ENCODE data around the gene PKDCC.

Gene PKDCC, protein sequence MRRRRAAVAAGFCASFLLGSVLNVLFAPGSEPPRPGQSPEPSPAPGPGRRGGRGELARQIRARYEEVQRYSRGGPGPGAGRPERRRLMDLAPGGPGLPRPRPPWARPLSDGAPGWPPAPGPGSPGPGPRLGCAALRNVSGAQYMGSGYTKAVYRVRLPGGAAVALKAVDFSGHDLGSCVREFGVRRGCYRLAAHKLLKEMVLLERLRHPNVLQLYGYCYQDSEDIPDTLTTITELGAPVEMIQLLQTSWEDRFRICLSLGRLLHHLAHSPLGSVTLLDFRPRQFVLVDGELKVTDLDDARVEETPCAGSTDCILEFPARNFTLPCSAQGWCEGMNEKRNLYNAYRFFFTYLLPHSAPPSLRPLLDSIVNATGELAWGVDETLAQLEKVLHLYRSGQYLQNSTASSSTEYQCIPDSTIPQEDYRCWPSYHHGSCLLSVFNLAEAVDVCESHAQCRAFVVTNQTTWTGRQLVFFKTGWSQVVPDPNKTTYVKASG

DNA sequence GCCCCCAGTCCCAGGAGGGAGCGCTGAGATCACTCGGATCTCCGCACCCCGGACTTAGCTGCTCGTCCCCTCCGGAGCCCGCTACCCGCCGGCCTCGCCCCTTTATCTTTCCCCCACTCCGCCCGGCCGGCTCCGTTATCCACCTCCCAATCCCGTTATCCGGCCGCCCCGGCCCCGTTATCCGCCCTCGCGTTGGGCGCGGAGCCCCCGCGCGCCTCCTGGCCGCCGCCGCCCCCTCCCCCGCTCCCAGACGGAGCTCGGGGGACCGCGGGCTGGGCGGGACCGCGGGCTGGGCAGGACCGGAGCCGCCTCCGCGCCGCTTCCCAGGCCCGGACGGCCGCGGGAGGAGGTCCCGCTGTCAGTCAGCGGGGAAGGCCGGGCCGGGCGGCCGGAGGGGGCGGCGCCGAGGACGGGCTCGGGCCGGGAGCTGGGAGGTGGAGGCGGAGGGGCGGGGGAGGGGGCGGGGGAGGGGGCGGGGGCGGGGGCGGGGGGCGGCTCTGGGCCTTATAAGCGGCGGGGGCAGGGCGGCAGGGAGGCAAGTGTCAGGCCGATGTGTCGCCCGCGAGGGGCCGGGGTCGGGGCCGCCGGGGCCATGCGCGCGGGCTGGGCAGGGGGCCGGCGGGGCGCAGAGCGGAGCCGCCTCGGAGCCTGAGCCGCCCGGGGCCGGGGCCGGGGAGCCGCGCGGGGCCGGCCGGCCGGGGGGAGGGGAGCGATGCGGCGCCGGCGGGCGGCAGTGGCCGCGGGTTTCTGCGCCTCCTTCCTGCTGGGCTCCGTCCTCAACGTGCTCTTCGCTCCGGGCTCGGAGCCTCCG lies at the start of gene PKDCC:
PKDCC (plus strand) TSS at position 534 of the 811 bp plus-strand sequence; CDS start at position 713, 179 bp downstream.
- no peak for DNase-seq

- DNase-seq, result no peak
These were observed 49.4 kb upstream of the PKDCC start for GRCh38 chr2:41998186-41999127.

GRCh38 chr2:41999128-41999480 lies 48.7 kb upstream of the PKDCC start:
- no peak for DNase-seq

DNA sequence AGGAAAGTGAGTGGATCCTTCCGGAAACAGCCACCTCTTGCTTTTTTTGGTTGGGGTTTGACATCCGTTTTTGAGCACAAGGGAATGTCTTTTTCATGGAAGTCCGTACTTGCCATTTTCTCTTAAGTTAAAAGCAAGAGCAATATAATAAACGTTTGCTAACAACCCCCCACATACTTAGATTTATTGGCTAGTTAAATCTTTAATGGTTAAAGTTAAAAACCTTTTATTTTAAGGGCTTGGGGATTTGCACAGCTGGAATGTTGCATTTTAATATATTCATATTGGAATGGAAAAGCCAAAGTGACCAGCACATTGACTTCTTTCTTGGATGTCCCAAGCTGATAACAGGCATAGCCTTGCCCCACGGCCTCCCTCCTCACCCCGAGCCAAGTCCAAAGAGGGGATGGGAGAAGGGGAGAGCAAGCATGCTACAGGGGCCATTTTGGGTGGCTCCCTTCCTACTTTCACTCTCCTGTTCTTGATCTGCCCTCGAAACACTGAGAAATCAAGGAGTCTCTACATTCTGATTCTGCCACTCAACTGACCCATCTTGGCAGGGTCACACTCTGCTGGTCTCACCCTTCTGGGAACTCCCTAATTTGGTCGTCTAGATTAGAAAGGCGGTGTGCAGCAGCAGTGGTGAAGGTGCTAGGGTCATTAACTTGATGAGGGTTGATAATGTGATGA lies 48.1 kb upstream of the PKDCC start:
- DNase-seq, result no peak

DNA sequence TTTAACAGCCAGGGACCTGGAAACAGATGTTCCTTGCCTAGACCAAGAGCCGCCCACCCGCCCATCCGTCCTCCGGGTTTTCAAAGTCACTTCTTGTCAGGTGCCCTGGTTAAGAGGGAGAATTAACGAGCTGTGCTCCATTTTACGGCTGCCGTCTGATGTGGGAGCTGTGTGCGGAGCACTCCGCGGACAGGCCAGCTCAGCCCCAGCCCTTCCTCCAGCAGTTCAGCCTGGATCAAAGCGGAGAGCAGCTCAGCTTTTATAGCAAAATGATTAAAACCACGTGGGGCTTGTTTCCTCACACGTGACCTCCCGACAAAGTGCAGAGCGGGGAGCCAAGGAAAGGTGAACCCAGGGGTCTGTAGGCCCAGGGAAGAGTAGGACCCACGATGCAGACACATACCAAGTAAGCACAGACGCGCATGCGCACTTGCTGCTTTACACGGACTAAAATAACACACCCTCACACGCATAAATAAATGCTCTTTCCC lies 46.1 kb upstream of the PKDCC start:
- DNase-seq, result no peak

DNA sequence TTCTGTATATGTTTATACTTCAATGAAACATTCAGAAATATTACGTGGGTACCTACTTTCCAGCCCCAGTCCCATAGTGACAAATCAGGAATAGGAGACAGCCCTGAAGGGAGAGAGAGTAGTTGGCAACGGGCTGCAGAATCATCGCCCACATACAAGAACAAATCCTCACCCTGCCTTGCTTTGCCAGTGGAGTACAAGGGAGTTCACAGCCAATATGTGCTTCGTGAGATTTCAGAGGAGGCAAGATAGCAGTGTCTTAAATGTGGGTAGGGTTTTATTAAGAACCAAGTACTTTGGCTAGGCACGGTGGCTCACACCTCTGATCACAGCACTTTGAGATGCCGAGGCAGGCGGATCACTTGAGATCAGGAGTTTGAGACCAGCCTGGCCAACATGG lies 40.3 kb upstream of the PKDCC start:
- no peak for DNase-seq

- DNase-seq, result no peak
These were observed 39.4 kb upstream of the PKDCC start for GRCh38 chr2:42008241-42008921.

DNA sequence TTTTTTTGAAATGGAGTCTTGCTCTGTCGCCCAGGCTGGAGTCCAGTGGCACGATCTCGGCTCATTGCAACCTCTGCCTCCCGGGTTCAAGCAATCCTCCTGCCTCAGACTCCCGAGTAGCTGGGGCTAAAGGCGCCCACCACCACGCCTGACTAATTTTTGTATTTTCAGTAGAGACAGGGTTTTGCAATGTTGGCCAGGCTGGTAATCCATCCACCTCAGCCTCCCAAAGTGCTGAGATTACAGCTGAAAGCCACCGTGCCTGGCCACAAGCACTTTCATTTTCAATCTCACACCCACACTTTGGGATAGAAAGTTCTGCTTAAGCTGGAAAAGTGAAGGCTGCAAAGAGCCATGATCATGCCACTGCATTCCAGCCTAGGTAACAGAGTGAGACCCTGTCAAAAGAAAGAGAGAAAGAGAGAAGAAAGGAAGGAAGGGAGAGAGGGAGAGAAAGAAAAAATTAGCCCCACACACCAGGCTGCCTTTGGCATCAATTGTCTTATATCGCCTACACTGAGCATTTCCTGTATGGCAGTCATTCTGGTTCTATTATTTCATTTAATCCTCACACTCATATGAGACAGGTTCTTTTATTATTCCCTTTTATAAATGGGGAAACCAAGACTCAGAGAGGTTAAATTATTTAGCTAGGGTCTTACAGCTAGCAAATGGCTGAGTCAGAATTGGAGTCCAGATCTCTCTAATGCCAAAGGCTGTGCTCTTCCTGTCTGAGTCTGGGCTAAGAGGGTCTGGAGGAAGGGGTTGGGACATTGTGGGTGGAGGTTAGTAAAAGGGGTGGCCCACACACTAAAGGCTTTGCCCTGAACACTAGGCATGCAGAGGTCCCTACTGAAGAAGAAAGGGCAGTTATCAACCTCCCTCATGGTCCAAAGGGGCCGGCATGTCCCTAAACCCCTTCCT lies 37.9 kb upstream of the PKDCC start:
- no peak for DNase-seq

- no peak for DNase-seq
These were observed 37.0 kb upstream of the PKDCC start for GRCh38 chr2:42010743-42011298.

- no peak for DNase-seq
These were observed 35.7 kb upstream of the PKDCC start for GRCh38 chr2:42012137-42012536.

GRCh38 chr2:42012651-42013050 lies 35.2 kb upstream of the PKDCC start:
- no peak for DNase-seq

DNA sequence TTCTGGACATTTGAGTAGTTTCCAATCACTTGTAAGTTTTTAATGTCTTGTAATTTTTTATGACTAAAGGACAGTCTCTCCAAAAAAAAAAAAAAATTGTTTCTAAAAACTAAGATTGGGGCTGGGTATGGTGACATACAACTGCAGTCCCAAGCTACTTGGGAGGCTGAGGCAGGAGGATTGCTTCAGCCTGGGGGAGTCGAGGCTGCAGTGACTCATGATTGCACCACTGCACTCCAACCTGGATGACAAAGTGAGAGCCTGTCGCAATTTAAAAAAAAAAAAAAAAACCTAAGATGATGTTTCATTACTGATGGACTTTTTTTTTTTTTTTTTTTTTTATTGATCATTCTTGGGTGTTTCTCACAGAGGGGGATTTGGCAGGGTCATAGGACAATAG lies 34.4 kb upstream of the PKDCC start:
- no peak for DNase-seq

DNA sequence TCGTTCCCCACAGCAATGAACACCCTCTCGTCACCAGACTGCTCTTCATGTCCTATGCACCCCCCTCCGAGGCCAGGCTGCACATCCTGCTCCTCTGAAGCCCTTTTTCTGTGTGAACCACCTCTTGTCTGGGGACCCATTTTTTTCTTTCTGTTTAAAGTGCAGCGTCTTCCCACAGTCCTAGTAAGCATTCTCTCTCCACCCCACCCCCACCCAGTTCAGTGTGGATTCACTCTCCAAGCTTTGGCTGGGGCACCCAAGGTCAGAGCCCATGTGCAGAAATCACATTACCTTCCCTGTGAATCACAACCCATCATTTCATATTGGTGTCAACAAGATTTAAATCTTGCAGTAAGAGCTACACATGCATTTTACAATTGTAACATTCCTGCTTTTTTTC lies 26.4 kb upstream of the PKDCC start:
- no peak for DNase-seq

GRCh38 chr2:42025151-42025582 lies 22.7 kb upstream of the PKDCC start:
- DNase-seq, result no peak

DNA sequence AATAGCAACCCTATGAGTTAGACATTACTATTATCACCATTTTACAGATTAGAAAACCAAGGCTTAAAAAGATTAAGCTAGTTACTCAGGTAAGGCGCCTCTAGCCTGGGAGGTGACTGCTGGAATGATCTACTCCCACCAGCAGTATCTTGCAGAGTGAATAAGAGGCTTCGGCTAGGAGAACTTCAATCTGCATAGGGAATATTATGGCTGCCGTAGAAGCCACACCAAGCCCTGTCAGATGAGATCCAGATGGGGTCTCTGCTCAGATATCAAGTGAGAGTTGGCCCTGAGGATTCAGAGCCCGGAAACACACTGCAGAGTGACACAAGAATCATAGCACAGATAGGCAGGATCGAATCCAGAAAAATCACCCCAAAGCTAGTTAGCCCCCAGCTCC lies 21.5 kb upstream of the PKDCC start:
- DNase-seq, result no peak

DNA sequence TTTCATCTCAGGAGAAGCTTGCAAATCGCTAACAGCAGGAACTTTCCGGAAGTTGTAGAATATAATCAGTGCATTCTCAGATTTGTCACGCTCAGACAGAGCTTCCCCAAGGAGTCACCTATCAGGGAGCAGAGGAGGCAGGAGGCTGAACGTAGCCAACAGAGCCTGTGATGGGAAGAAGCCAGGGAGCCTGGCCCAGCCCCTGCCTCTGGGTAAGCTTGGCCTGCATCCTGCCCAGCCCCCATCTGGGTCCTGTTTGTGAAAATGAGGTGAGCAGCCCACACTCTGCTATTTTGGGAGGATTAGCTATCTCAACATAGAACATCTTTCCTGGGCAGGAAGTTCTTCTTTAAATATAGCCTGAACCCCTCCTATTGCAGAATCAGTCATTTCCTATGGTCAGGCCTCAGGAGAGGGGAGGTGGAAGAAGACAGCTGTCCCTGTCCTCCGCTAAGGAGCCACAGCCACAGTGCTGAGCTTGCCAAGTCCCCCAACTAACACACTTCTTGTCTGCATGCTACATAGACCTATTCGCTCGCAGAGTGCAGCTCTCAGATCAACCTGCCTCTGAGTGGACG lies 19.2 kb upstream of the PKDCC start:
- no peak for DNase-seq

GRCh38 chr2:42029171-42029570 lies 18.6 kb upstream of the PKDCC start:
- DNase-seq, result no peak

DNA sequence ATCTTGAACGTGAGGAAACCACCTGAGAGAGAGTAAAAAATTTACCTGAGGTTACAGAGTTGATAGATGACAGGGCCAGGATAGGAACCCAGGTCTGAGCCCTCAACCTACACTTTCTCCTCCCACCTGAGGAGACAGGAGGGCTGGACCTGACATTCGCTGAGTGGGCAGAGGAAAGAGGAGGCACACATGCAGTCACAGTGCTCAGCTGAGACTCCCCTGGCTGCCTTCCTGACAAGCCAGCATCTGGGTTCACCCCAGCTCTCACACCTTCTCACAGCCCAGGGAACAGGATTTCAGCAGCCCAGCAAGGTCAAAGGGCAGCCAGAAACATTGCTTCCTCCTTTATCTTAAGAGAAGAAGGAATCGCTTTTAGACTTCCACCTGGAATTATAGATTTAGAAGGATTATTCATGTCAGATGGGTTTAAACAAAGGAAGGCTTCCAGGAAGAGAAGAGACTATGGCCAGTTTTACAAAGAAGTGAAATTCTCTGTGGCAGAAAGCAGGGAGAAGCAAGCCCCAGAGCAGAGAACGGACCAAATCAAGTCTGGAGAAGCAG lies 18.1 kb upstream of the PKDCC start:
- DNase-seq, result no peak

DNA sequence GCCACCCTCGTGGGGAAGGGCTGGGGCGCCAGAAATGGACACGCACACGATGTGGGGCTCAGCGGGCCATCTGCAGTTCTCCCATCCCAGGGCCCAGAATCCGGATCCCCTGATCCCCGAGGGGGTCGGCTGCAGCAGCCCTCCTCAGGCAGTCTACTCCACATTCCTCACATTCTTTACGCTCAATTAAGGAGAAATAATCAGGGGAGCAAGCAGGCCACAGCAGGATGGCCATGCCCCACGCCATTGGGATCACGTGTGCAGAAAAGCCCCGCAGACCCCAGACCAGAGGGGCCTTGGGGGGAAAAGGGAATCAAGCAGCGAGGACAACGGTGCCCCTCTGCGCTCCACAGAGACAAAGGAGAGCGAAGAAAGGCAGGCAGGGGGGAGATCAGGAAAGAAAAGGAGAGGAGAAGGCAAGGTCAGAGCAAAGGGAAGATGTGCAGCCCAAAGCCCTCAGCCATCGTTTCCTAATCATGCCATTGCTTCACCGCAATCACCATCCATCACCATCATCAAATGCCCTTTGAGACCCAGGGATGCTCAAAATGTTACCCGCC lies 17.5 kb upstream of the PKDCC start:
- no peak for DNase-seq
